Activated CD4-positive, CD25-positive, alpha-beta regulatory T cell treated with anti-CD3 and anti-CD28 coated beads, Interleukin-2, amount 50 U/mL, for 24 hours (primary cell): ENCODE measurements around the gene TRHDE.

Source experiments
- ATAC-seq, 2 donors: fragments of 150-1000 bp; cut with Tn5 transposase; one replicate each; pipeline ENCODE4 v1.10.0; 2021; ENCODE audit warnings: mild to moderate bottlenecking in 1 of 2, moderate library complexity in 1 of 2

Gene TRHDE

GRCh38 chr12:72330784-72331183, 58.6 kb downstream of the TRHDE start:
- ATAC-seq = no peak

- no peak for ATAC-seq
Measured at GRCh38 chr12:72337382-72337781, 65.2 kb downstream of the TRHDE start.

GRCh38 chr12:72337946-72338345, 65.8 kb downstream of the TRHDE start:
- no peak for ATAC-seq

GRCh38 chr12:72338437-72338836, 66.3 kb downstream of the TRHDE start:
- no peak for ATAC-seq

GRCh38 chr12:72346363-72346944, 74.3 kb downstream of the TRHDE start:
- ATAC-seq = peak in 1 of 2 donors; percentile 38

- ATAC-seq = no peak
Measured at GRCh38 chr12:72349491-72349890, 77.3 kb downstream of the TRHDE start.

GRCh38 chr12:72359416-72359815, 87.2 kb downstream of the TRHDE start:
- ATAC-seq = no peak

GRCh38 chr12:72365151-72365550, 93.0 kb downstream of the TRHDE start:
- ATAC-seq = no peak

- ATAC-seq = no peak
Measured at GRCh38 chr12:72366255-72366654, 94.1 kb downstream of the TRHDE start.

GRCh38 chr12:72368298-72368697, 96.1 kb downstream of the TRHDE start:
- ATAC-seq = no peak

GRCh38 chr12:72368719-72369422, 96.7 kb downstream of the TRHDE start:
- ATAC-seq = no peak

- ATAC-seq = no peak
Measured at GRCh38 chr12:72369423-72369959, 97.3 kb downstream of the TRHDE start.

GRCh38 chr12:72380441-72380840, 108.3 kb downstream of the TRHDE start:
- no peak for ATAC-seq

GRCh38 chr12:72388322-72388721, 116.2 kb downstream of the TRHDE start:
- ATAC-seq = no peak

- ATAC-seq = no peak
Measured at GRCh38 chr12:72390146-72390545, 118.0 kb downstream of the TRHDE start.

GRCh38 chr12:72406111-72406510, 133.9 kb downstream of the TRHDE start:
- no peak for ATAC-seq

GRCh38 chr12:72432037-72432604, 160.0 kb downstream of the TRHDE start:
- ATAC-seq = no peak

GRCh38 chr12:72433298-72433697, 161.1 kb downstream of the TRHDE start:
- no peak for ATAC-seq

- no peak for ATAC-seq
Measured at GRCh38 chr12:72434999-72435398, 162.8 kb downstream of the TRHDE start.

- ATAC-seq = no peak
Measured at GRCh38 chr12:72442217-72442616, 170.0 kb downstream of the TRHDE start.

GRCh38 chr12:72444125-72444524, 172.0 kb downstream of the TRHDE start:
- ATAC-seq = no peak

GRCh38 chr12:72444566-72444965, 172.4 kb downstream of the TRHDE start:
- ATAC-seq = no peak

- no peak for ATAC-seq
Measured at GRCh38 chr12:72448089-72448488, 175.9 kb downstream of the TRHDE start.

GRCh38 chr12:72448805-72449204, 176.6 kb downstream of the TRHDE start:
- no peak for ATAC-seq
